H9 (cell line): ENCODE measurements around the gene FARP1. TPM values are rescaled to one million over a fixed set of nuclear protein-coding genes. Genes with fewer than 3 reads are reported as not detected.

Experiments
- DNase-seq: peaks from one replicate; pipeline ENCODE4 v3.0.0-alpha.2; 2017
- H2AFZ ChIP-seq: one replicate; pipeline ENCODE4 v1.6.1; 2013; ENCODE audit warnings: mild to moderate bottlenecking, low read length, control low read depth, moderate library complexity
- H2AK5ac ChIP-seq: 2 replicates; pipeline ENCODE4 v1.6.1; 2013; ENCODE audit warnings: low read length, control low read depth, mixed read lengths; ENCODE audit not compliant: insufficient read length
- H2BK120ac ChIP-seq: one replicate; pipeline ENCODE4 v1.6.1; 2013; ENCODE audit warnings: low read depth, mild to moderate bottlenecking, low read length, control low read depth, inconsistent platforms; ENCODE audit not compliant: poor library complexity, severe bottlenecking
- H2BK12ac ChIP-seq: 2 replicates; pipeline ENCODE4 v1.6.1; 2013; ENCODE audit warnings: low read length, control low read depth, mixed read lengths, low read depth; ENCODE audit not compliant: insufficient read length
- H2BK15ac ChIP-seq: 2 replicates; pipeline ENCODE4 v1.6.1; 2013; ENCODE audit warnings: low read depth, low read length, control low read depth
- H2BK20ac ChIP-seq: one replicate; pipeline ENCODE4 v1.6.1; 2013; ENCODE audit warnings: low read depth, mild to moderate bottlenecking, low read length, control low read depth, inconsistent platforms; ENCODE audit not compliant: poor library complexity, severe bottlenecking
- H2BK5ac ChIP-seq: 2 replicates; pipeline ENCODE4 v1.6.1; 2013; ENCODE audit warnings: low read length, control low read depth, mixed read lengths; ENCODE audit not compliant: insufficient read length
- H3K14ac ChIP-seq: 2 replicates; pipeline ENCODE4 v1.6.1; 2013; ENCODE audit warnings: low read length, control low read depth; ENCODE audit not compliant: insufficient read depth
- H3K18ac ChIP-seq: 2 replicates; pipeline ENCODE4 v1.6.1; 2013; ENCODE audit warnings: low read depth, mild to moderate bottlenecking, mixed read lengths, low read length, control low read depth; ENCODE audit not compliant: insufficient read length
- H3K23ac ChIP-seq: 2 replicates; pipeline ENCODE4 v1.6.1; 2013; ENCODE audit warnings: low read length, control low read depth, mixed read lengths, low read depth; ENCODE audit not compliant: insufficient read length
- H3K23me2 ChIP-seq: 2 replicates; pipeline ENCODE4 v1.6.1; 2013; ENCODE audit warnings: low read depth, mild to moderate bottlenecking, mixed read lengths, low read length, control low read depth; ENCODE audit not compliant: insufficient read length, poor library complexity, severe bottlenecking
- H3K27ac ChIP-seq: 2 replicates; pipeline ENCODE4 v1.5.1; 2013; ENCODE audit warnings: low read length, control low read depth, mixed read lengths, low read depth; ENCODE audit not compliant: insufficient read length
- H3K27me3 ChIP-seq: 2 replicates; pipeline ENCODE4 v1.6.1; 2013; ENCODE audit warnings: low read length, control low read depth, inconsistent platforms; ENCODE audit not compliant: insufficient read depth
- H3K4ac ChIP-seq: 2 replicates; pipeline ENCODE4 v1.6.1; 2013; ENCODE audit warnings: low read depth, mild to moderate bottlenecking, control low read depth, inconsistent platforms, low read length, moderate library complexity
- H3K4me1 ChIP-seq: 2 replicates; pipeline ENCODE4 v1.6.1; 2013; ENCODE audit warnings: low read length, control low read depth, inconsistent platforms; ENCODE audit not compliant: insufficient read depth
- H3K4me2 ChIP-seq: 2 replicates; pipeline ENCODE4 v1.6.1; 2013; ENCODE audit warnings: low read length, control low read depth, mixed read lengths; ENCODE audit not compliant: insufficient read length, insufficient read depth
- H3K56ac ChIP-seq: 2 replicates; pipeline ENCODE4 v1.6.1; 2013; ENCODE audit warnings: low read depth, mild to moderate bottlenecking, mixed read lengths, low read length, control low read depth; ENCODE audit not compliant: insufficient read length
- H3K79me1 ChIP-seq: 2 replicates; pipeline ENCODE4 v1.6.1; 2013; ENCODE audit warnings: low read depth, mild to moderate bottlenecking, moderate library complexity, low read length, control low read depth, inconsistent platforms; ENCODE audit not compliant: insufficient read depth, poor library complexity, severe bottlenecking
- H3K79me2 ChIP-seq: 2 replicates; pipeline ENCODE4 v1.6.1; 2013; ENCODE audit warnings: low read length, control low read depth, inconsistent platforms; ENCODE audit not compliant: insufficient read depth
- H3K9ac ChIP-seq: 2 replicates; pipeline ENCODE4 v1.6.1; 2013; ENCODE audit warnings: low read length, control low read depth, mixed read lengths; ENCODE audit not compliant: insufficient read length; ENCODE audit errors: extremely low read depth
- H3K9me3 ChIP-seq: one replicate; pipeline ENCODE4 v1.6.1; 2013; ENCODE audit warnings: low read depth, low read length, inconsistent platforms; ENCODE audit not compliant: control insufficient read depth
- H3T11ph ChIP-seq: one replicate; pipeline ENCODE4 v1.6.1; 2013; ENCODE audit warnings: mild to moderate bottlenecking, low read length, control low read depth, inconsistent platforms
- H4K20me1 ChIP-seq: one replicate; pipeline ENCODE4 v1.6.1; 2013; ENCODE audit not compliant: control insufficient read depth, insufficient read length, insufficient read depth
- H4K5ac ChIP-seq: 2 replicates; pipeline ENCODE4 v1.6.1; 2013; ENCODE audit warnings: low read depth, mild to moderate bottlenecking, mixed read lengths, low read length, control low read depth; ENCODE audit not compliant: insufficient read length
- H4K8ac ChIP-seq: replicated peaks from 2 replicates; pipeline ENCODE4 v1.6.1; 2013; ENCODE audit warnings: low read length, control low read depth, mixed read lengths, low read depth; ENCODE audit not compliant: insufficient read length
- H4K91ac ChIP-seq: 2 replicates; pipeline ENCODE4 v1.6.1; 2013; ENCODE audit warnings: low read depth, mild to moderate bottlenecking, moderate library complexity, mixed read lengths, low read length, control low read depth; ENCODE audit not compliant: insufficient read length
- H3K27ac Mint-ChIP-seq, 3 experiments: 2 replicates in 2 of 3; 3 replicates in 1 of 3; pipeline ENCODE4 v1.8.0; 2020 to 2021; ENCODE audit warnings: mixed read lengths in 3 of 3, mild to moderate bottlenecking in 1 of 3, moderate library complexity in 1 of 3
- H3K27me3 Mint-ChIP-seq: 2 replicates; pipeline ENCODE4 v1.8.0; 2021; ENCODE audit warnings: low read depth, mild to moderate bottlenecking, moderate library complexity, mixed read lengths
- H3K36me3 Mint-ChIP-seq, 3 experiments: 2 replicates in 2 of 3; 3 replicates in 1 of 3; pipeline ENCODE4 v1.8.0; 2020 to 2021; ENCODE audit warnings: low read depth in 3 of 3, mixed read lengths in 3 of 3; ENCODE audit not compliant: insufficient read depth in 1 of 3
- H3K4me1 Mint-ChIP-seq, 2 experiments: 2 replicates each; pipeline ENCODE4 v1.8.0; 2020; ENCODE audit warnings: mixed read lengths in 2 of 2
- H3K4me3 Mint-ChIP-seq, 2 experiments: 2 replicates in 1 of 2; 3 replicates in 1 of 2; pipeline ENCODE4 v1.8.0; 2020 to 2021; ENCODE audit warnings: mild to moderate bottlenecking in 2 of 2, mixed read lengths in 2 of 2, moderate library complexity in 1 of 2
- H3K9me3 Mint-ChIP-seq, 2 experiments: 2 replicates in 1 of 2; 3 replicates in 1 of 2; pipeline ENCODE4 v1.8.0; 2020; ENCODE audit warnings: mild to moderate bottlenecking in 2 of 2, mixed read lengths in 2 of 2, moderate library complexity in 1 of 2
- WGBS: extraction: QIAGEN DNeasy Blood & Tissue Kit; methylation state at CpG from one replicate; pipeline ENCODE4 v1.1.7; 2013; ENCODE audit warnings: missing lambda C conversion rate, low lambda C conversion rate, mixed read lengths; ENCODE audit not compliant: insufficient read length; ENCODE audit errors: extremely low coverage; 5-methylcytosine and 5-hydroxymethylcytosine counted together
- total RNA-seq: library from RNA; stranded (reverse); gene quantifications from 2 replicates; pipeline ENCODE4 v1.2.1, GENCODE V29; 2021
- TF ChIP-seq, protein P1 (sequence below): fragments of 200-600 bp; sonication (generic); conservative IDR thresholded peaks from 3 replicates; pipeline ENCODE4 v1.8.0; 2021; ENCODE audit warnings: antibody characterized with exemption, mild to moderate bottlenecking

FARP1 gene
- total RNA-seq, 1 experiment from 2014 or later: 95.9 TPM

DNA sequence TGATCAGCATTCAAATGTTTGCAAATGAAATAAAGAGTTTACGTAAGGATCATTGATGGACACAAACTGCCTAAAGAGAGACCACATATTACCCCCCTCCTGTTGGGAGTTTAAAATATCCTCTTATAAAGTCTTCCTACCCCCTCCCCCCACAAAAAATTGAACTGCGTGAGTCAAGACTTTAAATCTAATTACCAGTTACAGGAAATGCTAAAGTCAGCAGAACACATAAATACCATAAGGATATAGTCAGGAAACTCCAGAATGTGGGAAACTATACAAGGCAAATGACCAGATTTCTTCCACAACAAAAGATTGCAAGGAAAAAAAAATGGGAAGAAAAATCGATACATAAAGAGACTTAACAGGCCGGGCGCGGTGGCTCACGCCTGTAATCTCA lies 44.4 kb upstream of the FARP1 start:
- H4K5ac ChIP-seq: no peak overlapping the region
- no peak overlapping the region for H4K8ac ChIP-seq
- H4K20me1 ChIP-seq: no peaks in the 10 kb centered on the region
- H3K79me2 ChIP-seq: no peaks in the 10 kb centered on the region
- no peak overlapping the region for H2AK5ac ChIP-seq
- no peak overlapping the region for H3K4me2 ChIP-seq
- no peak overlapping the region for H2BK20ac ChIP-seq
- H3K9me3 ChIP-seq: no peaks in the 10 kb centered on the region
- H2AFZ ChIP-seq: no peak overlapping the region
- Mint-ChIP-seq H3K9me3 (peaks cover 21 to 23% of the 10 kb centered on the region in 2 experiments), H3K4me1 (peaks cover 10% of the 10 kb centered on the region in 2 experiments), H3K4me3 (no peak overlapping the region), H3K27ac (no peak overlapping the region), H3K36me3 (peaks cover 9 to 28% (median 9%) of the 10 kb centered on the region in 3 experiments), H3K27me3 (no peaks in the 10 kb centered on the region; the same call in 1 of the 2 replicates)
- no peak overlapping the region for H3K14ac ChIP-seq
- H3K18ac ChIP-seq: no peak overlapping the region
- H3K23ac ChIP-seq: no peak overlapping the region
- H3K79me1 ChIP-seq: no peaks in the 10 kb centered on the region
- WGBS: no CpG with 5 or more reads among the region's 7 CpGs
- no peak overlapping the region for H4K91ac ChIP-seq
- H3K9ac ChIP-seq: no peak overlapping the region
- no peak overlapping the region for H2BK12ac ChIP-seq
- H3K23me2 ChIP-seq: no peaks in the 10 kb centered on the region
- no peak overlapping the region for H2BK15ac ChIP-seq
- H3K27ac ChIP-seq: no peak overlapping the region
- H3K56ac ChIP-seq: no peak overlapping the region
- no peak for DNase-seq
- no peaks in the 10 kb centered on the region for H3K27me3 ChIP-seq
- H3K4ac ChIP-seq: no peak overlapping the region
- no peak overlapping the region for H2BK5ac ChIP-seq
- TF ChIP-seq, protein P1, sequence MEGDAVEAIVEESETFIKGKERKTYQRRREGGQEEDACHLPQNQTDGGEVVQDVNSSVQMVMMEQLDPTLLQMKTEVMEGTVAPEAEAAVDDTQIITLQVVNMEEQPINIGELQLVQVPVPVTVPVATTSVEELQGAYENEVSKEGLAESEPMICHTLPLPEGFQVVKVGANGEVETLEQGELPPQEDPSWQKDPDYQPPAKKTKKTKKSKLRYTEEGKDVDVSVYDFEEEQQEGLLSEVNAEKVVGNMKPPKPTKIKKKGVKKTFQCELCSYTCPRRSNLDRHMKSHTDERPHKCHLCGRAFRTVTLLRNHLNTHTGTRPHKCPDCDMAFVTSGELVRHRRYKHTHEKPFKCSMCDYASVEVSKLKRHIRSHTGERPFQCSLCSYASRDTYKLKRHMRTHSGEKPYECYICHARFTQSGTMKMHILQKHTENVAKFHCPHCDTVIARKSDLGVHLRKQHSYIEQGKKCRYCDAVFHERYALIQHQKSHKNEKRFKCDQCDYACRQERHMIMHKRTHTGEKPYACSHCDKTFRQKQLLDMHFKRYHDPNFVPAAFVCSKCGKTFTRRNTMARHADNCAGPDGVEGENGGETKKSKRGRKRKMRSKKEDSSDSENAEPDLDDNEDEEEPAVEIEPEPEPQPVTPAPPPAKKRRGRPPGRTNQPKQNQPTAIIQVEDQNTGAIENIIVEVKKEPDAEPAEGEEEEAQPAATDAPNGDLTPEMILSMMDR: no peak
- no peaks in the 10 kb centered on the region for H3K4me1 ChIP-seq
- H2BK120ac ChIP-seq: no peak overlapping the region
- H3T11ph ChIP-seq: no peak overlapping the region
